NCI-H2107 treated with DMSO at 0.1 percent for 48 hours (cell line): ENCODE results near the gene CTNNA2.
"Not testable (repeated sequence)": the region's sequence is repeated elsewhere in the genome, so short reads cannot be mapped to it uniquely, and the experiment has no call there.

Experiments
- DNase-seq: peaks from one replicate; lab custom pipeline; 2025; ENCODE audit not compliant: unreplicated experiment; lab: John Stamatoyannopoulos, UW

The CTNNA2 gene

DNA sequence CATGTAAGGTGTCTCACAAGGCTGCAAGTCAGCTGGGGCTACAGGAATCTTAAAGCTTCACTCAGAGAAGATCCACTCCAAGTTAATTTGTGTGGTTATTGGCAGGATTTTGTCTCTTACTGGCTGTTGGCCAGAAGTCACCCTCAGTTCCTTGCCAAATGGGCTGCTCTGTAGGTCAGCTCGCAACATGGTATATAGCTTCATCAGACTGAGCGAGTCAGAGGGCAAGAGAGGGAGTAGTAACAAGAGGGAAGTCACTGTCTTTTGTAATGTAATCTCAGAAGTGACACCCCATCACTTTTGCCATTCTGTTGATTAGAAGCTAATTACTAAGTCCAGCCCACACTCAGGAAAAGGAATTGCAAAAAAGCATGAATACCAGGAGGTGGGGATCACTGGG lies 672.2 kb downstream of the CTNNA2 start:
- no peak for DNase-seq

- DNase-seq, result no peak
These were observed 673.4 kb downstream of the CTNNA2 start for GRCh38 chr2:80186262-80186661.

GRCh38 chr2:80187156-80187555 lies 674.3 kb downstream of the CTNNA2 start:
- DNase-seq, result no peak

GRCh38 chr2:80190166-80190565 lies 677.3 kb downstream of the CTNNA2 start:
- DNase-seq, result no peak

- no peak for DNase-seq
These were observed 680.7 kb downstream of the CTNNA2 start for GRCh38 chr2:80193566-80193965.

- no peak for DNase-seq
These were observed 682.2 kb downstream of the CTNNA2 start for GRCh38 chr2:80195034-80195433.

- DNase-seq, result no peak
These were observed 685.2 kb downstream of the CTNNA2 start for GRCh38 chr2:80198042-80198441.

- no peak for DNase-seq
These were observed 686.7 kb downstream of the CTNNA2 start for GRCh38 chr2:80199504-80199903.

- DNase-seq, result not testable (repeated sequence)
These were observed 691.1 kb downstream of the CTNNA2 start for GRCh38 chr2:80203929-80204328.

DNA sequence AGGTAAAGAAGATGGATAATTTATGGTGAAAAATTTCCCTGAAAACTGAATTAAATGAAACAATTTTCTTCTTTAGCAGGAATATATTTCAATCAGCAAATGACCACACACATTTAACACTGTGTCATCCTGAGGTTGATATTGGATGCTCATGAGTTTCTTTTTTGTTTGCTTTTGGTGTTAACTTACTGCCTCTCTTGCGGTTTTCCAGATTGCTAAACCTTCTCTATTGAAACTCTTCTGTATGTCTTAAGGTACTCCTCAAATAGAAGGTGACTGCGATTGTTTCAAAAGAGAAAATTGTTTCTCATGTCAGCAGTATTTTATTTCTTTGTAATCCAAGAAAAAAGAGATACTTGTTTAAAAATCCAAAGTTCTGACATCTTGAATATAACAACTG lies 692.6 kb downstream of the CTNNA2 start:
- DNase-seq, result no peak

- DNase-seq, result no peak
These were observed 696.6 kb downstream of the CTNNA2 start for GRCh38 chr2:80209458-80209857.

DNA sequence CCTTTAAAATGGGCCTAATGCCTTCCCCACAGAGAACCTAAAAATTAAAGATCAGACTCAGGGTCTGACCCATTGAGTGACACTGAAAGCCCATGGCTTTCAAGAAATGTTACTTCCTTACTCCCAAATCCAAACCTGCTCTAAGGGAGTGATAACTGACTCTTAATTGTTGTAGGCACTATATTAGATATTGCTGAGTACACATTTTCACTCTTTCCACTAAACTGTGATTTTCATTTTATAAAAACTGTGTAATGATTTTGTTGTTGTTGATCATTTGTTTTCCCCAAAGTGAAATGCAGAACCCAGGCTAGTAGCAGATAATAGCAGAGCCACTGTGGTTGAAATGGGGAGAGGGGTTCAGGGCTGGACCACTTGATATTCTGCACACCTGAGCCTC lies 704.6 kb downstream of the CTNNA2 start:
- DNase-seq, result no peak

GRCh38 chr2:80222644-80223043 lies 709.8 kb downstream of the CTNNA2 start:
- DNase-seq, result no peak

DNA sequence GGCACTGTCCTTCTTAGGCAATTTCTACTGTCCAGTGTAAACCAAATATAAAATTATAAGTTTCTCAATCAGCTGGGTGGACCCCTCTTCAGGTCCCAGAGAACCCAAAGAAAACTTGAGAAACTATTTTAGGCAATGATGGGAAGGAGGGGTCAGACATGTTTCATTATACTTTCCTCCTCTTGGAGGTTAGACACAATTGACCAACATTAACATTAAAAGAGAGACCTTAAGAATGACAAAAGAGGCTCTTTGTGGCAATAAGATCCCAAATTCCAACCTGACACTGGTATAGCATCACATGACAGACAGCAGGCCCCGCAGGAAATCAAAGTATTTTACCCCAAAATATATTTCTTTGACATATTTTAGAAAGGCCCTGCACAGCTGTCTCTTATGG lies 718.6 kb downstream of the CTNNA2 start:
- DNase-seq, result no peak

DNA sequence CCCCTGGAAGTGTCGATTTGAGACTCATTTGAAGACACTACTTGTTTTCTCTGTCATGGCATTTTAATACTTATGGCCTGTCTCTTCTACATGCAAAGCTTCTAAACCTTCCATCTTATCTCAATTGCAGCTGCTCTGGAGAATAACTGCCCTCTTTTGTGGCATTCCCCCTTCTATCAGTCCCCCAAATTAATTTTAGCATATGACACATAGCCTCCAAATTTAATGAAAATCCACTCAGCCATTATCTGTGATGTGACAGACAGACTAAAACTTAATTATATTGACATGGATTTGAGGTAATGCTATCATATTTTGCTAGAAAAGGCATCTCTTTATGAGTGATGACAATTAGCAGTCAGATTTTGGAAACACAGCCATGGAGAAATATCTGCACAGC lies 720.5 kb downstream of the CTNNA2 start:
- DNase-seq, result no peak

DNA sequence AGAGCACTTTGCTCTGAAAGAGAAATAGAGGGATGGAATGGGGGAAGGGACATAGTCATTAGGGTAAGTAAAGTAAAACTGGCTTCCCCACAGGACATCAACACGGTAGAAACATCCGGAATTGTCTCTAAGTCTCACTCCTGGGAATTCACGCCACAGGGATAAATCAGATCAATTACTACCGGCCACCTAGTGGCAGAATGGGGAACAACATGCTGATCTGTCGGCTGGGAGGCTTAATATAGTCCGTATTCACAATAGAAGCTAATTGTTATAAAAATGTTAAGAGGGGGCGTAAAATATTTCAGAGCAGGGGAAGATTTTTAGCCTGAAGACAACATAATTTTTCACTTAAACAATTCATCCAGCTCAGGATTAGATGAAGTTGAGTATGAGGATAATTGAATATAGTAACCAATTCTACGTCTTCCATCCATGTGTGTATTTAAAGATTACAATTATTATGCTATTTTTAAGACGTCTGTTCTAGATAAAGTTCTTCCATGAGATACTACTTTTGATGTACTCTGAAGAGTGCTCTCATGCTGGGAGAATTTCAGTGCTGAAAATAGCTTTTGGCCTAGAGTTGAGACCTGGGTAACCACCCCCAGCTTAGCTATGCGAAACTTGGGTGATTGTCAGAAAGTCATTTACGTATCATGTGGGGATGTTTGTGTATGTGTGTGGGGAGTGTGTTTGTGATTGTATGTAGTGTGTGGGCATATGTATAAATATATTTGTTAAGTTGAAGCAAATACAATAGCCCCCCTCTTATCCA lies 726.0 kb downstream of the CTNNA2 start:
- DNase-seq, result no peak

- DNase-seq, result no peak
These were observed 729.6 kb downstream of the CTNNA2 start for GRCh38 chr2:80242355-80242910.

- no peak for DNase-seq
These were observed 732.2 kb downstream of the CTNNA2 start for GRCh38 chr2:80244905-80245584.

DNA sequence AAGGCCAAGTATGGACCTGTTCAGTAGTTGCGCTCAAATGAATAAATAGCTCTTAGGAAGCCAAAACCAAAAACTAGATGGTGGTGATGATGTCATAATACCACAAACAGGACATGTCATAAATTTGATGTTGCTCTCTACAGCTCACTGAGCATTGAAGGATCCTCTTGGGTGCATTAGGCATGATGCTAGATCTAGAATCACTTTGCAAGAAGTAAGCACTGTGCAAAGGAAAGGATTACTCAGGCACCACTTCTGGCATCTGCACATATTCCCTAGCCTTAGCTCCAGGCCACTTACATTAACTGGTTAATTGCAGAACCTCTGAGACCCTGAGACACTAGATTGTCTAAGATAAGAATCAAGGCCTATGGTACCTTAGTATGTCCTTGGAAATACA lies 733.7 kb downstream of the CTNNA2 start:
- no peak for DNase-seq

- DNase-seq, result no peak
These were observed 734.5 kb downstream of the CTNNA2 start for GRCh38 chr2:80247339-80247738.

- no peak for DNase-seq
These were observed 735.3 kb downstream of the CTNNA2 start for GRCh38 chr2:80248146-80248545.

DNA sequence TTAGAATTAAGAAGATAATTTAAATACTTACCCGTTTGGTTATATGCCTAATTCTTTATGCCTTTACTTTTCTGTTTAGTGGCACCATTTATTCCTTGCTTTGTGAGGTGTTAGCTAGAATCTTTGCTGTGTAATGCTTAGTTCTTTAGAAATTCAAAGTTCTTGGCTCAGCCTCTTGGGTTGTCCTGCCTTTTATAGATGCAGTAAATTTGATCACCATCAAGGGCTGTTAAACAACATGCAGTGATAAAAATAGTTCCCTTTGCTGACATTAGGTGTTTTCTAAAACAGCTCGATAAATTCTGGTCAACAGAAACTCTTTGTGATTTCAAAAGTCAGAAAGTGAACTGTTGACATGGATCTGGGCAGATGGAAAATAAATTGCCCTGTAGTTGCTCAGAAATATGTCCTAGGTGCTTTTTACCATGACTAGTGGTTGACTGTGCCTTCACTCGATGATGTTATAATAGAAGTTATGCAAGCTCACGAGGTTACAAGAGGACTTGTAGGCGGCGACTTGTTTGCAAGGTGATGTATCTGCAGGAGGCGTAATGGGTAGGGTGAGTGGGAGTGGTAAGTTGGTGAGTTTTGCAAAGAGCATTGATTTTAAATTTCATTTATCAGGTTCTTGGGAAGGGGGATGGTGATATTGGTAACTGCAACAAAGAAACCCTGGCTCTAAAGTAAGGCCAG lies 739.6 kb downstream of the CTNNA2 start:
- no peak for DNase-seq
